Fibroblast of lung (primary cell): ENCODE measurements around the gene RBL1.

ENCODE experiments used
- EZH2 ChIP-seq: IDR thresholded peaks from 2 replicates; pipeline ENCODE4 v1.5.1; 2012; ENCODE audit warnings: low read length, control low read depth, mild to moderate bottlenecking; ENCODE audit errors: missing control alignments
- TF ChIP-seq, protein P1 (sequence below), 2 donors: IDR thresholded peaks in 1 of 2; conservative IDR thresholded peaks in 1 of 2; 1 replicate in 1 of 2; 2 replicates in 1 of 2; pipeline ENCODE4 v1.5.1; 2011 to 2012; ENCODE audit warnings: low read length in 2 of 2, control low read depth in 1 of 2, inconsistent platforms in 1 of 2, low read depth in 1 of 2, mild to moderate bottlenecking in 1 of 2

DNA sequence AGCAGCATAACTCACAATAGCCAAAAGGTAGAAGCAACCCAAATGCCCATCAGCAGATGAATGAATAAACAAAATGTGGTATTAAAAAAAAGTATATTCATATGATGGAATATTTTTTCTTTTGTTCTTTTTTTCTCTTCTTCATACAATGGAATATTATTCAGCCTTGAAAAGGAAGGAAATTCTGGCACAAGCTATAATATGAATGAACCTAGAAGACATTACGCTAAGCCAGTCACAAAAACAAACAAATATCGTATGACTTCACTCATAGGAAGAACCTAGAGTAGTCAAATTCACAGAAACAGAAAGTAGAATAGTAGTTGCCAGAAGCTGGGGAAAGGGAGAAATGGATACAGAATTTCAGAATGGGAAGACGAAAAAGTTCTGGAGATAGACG is 63.7 kb downstream of the RBL1 start:
- TF ChIP-seq, protein P1, sequence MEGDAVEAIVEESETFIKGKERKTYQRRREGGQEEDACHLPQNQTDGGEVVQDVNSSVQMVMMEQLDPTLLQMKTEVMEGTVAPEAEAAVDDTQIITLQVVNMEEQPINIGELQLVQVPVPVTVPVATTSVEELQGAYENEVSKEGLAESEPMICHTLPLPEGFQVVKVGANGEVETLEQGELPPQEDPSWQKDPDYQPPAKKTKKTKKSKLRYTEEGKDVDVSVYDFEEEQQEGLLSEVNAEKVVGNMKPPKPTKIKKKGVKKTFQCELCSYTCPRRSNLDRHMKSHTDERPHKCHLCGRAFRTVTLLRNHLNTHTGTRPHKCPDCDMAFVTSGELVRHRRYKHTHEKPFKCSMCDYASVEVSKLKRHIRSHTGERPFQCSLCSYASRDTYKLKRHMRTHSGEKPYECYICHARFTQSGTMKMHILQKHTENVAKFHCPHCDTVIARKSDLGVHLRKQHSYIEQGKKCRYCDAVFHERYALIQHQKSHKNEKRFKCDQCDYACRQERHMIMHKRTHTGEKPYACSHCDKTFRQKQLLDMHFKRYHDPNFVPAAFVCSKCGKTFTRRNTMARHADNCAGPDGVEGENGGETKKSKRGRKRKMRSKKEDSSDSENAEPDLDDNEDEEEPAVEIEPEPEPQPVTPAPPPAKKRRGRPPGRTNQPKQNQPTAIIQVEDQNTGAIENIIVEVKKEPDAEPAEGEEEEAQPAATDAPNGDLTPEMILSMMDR (conservative IDR thresholded peaks at IDR 0.05 in 1 of 2, IDR thresholded peaks at IDR 0.05 in 1 of 2; ENCODE audit: low read depth in 1 of 2, low read length in 2 of 2): no peak
- no peak for TF ChIP-seq EZH2
